Heart right ventricle (tissue), 16 donors: Measurements from ENCODE around the gene CDX2. TPM values are rescaled to one million over a fixed set of nuclear protein-coding genes. Genes with fewer than 3 reads are reported as not detected.

ENCODE experiments used
- ATAC-seq, 8 donors: fragments of 200-7000 bp; cut with Tn5 transposase; one replicate each; pipeline ENCODE4 v1.9.1; 2020; ENCODE audit warnings: mild to moderate bottlenecking in 8 of 8, moderate library complexity in 8 of 8, moderate number of reproducible peaks in 1 of 8
- DNase-seq, 2 donors: peaks; one replicate each; pipeline ENCODE4 v3.0.0-alpha.2; 2020
- H3K27ac ChIP-seq, 10 donors: fragments of 200-600 bp; sonication (generic) in 2 of 10; one replicate each; pipeline versions ENCODE4 v1.5.0 to v1.8.0; 2020 to 2022; ENCODE audit warnings: mild to moderate bottlenecking in 3 of 10
- H3K27me3 ChIP-seq, 7 donors: fragments of 200-600 bp; one replicate each; pipeline ENCODE4 v1.8.0; 2021 to 2022; ENCODE audit warnings: mild to moderate bottlenecking in 2 of 7
- H3K36me3 ChIP-seq, 9 donors: fragments of 200-600 bp; sonication (generic) in 1 of 9; one replicate each; pipeline versions ENCODE4 v1.5.0 to v1.8.0; 2020 to 2022; ENCODE audit warnings: mild to moderate bottlenecking in 2 of 9
- H3K4me1 ChIP-seq, 9 donors: fragments of 200-600 bp; sonication (generic) in 1 of 9; one replicate each; pipeline versions ENCODE4 v1.5.0 to v1.8.0; 2020 to 2022; ENCODE audit warnings: mild to moderate bottlenecking in 4 of 9
- H3K4me3 ChIP-seq, 10 donors: fragments of 200-600 bp; sonication (generic) in 2 of 10; one replicate each; pipeline versions ENCODE4 v1.5.0 to v1.8.0; 2020 to 2022; ENCODE audit warnings: mild to moderate bottlenecking in 7 of 10, moderate library complexity in 2 of 10
- H3K9me3 ChIP-seq, 11 donors: fragments of 200-600 bp in 10 of 11; sonication (generic) in 2 of 11; one replicate each; pipeline versions ENCODE4 v1.5.0 to v1.8.0; 2013 to 2022; ENCODE audit warnings: mild to moderate bottlenecking in 2 of 11, control low read depth in 1 of 11, moderate library complexity in 1 of 11
- WGBS, 2 donors: extraction: QIAGEN DNeasy Blood & Tissue Kit; methylation state at CpG; one replicate each; pipeline ENCODE4 v1.1.7; 2013; ENCODE audit warnings: inconsistent platforms in 1 of 2; 5-methylcytosine and 5-hydroxymethylcytosine counted together
- intact Hi-C, 10 donors: fragments of 100-400 bp; cut with DNase I; formaldehyde crosslinking; loops; one replicate each; pipeline versions ENCODE4 v1.11.1 to v1.14.2; 2022
- polyA plus RNA-seq, 2 donors: library from polyadenylated mRNA; stranded (reverse); fragments of 200-250 nt; gene quantifications; one replicate each; pipeline ENCODE4 v1.2.3, GENCODE V29; 2013
- total RNA-seq, 10 donors: library from RNA; stranded (reverse); fragmentation: NEBNext Ultra II Directional in 3 of 10; extraction: Animal tissue kit (Norgen Biotek cat#: 25700) in 3 of 10; gene quantifications; one replicate each; pipeline versions ENCODE4 v1.2.1 to v1.2.4, GENCODE V29; 2021 to 2023
- TF ChIP-seq, protein P1 (sequence below), 9 donors: fragments of 200-600 bp; sonication (generic) in 2 of 9; IDR thresholded peaks; one replicate each; pipeline versions ENCODE4 v1.5.0 to v1.8.0; 2021 to 2022; ENCODE audit warnings: antibody characterized with exemption in 9 of 9, mild to moderate bottlenecking in 5 of 9, moderate library complexity in 1 of 9
- donor health status: Arrhythmogenic right ventricular cardiomyopathy.
- donor health status: ischemic (EF 13 %, LVEDD 7.1; RV severe dilation, severe dysfunction).
- donor health status: healthy with polysubstance abuse.
- donor health status: DM: no; HTN: yes; CAD: no.
- donor health status: DM: no; HTN: no; CAD: no.
- donor health status: ischemic (EF 25% LVEDD 6.9; RV normal size, moderate dysfunction).
- donor health status: ischemic (EF 25% LVEDD 5.7; RV mildly dilated, moderate dysfunction).
- donor health status: healthy.
- donor health status: DM: yes; HTN: yes; CAD: no.
- donor health status: Ischemic cardiomyopathy.
- donor health status: ischemic (EF 35%, LVEDD 5.7; RV mildly dilated, moderate dysfunction).
- donor health status: nonischemic (EF 11% LVEDD 7.7; RV severe dilation, severe dysfunction).
- donor health status: DM: yes; HTN: yes; CAD: no.
- donor health status: PGD.
- donor health status: ischemic (EF 29% LVEDD 5.4; RV normal size, mild dysfunction).
- donor health status: nonischemic (EF 23%, LVEDD 6.1; RV moderate dilation, normal function).

The CDX2 gene
- total and polyA plus RNA-seq, 12 donors: not detected

DNA sequence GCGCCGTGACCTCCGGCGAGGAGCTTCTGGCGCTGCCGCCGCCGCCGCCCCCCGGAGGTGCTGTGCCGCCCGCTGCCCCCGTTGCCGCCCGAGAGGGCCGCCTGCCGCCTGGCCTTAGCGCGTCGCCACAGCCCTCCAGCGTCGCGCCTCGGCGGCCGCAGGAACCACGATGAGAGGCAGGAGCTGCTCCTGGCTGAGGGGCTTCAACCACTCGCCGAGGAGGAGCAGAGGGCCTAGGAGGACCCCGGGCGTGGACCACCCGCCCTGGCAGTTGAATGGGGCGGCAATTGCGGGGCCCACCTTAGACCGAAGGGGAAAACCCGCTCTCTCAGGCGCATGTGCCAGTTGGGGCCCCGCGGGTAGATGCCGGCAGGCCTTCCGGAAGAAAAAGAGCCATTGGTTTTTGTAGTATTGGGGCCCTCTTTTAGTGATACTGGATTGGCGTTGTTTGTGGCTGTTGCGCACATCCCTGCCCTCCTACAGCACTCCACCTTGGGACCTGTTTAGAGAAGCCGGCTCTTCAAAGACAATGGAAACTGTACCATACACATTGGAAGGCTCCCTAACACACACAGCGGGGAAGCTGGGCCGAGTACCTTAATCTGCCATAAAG, 44.5 kb downstream of the CDX2 start:
- WGBS, 2 donors: 3 to 4% methylated on average over 44 to 46 of the region's 46 CpGs
- no peak overlapping the region for H3K27ac ChIP-seq
- H3K27me3 ChIP-seq: peaks cover 61 to 100% (median 100%) of the 10 kb centered on the region in 7 donors
- H3K4me3 ChIP-seq: no peak overlapping the region
- intact Hi-C loops: no loop called here
- TF ChIP-seq, protein P1, sequence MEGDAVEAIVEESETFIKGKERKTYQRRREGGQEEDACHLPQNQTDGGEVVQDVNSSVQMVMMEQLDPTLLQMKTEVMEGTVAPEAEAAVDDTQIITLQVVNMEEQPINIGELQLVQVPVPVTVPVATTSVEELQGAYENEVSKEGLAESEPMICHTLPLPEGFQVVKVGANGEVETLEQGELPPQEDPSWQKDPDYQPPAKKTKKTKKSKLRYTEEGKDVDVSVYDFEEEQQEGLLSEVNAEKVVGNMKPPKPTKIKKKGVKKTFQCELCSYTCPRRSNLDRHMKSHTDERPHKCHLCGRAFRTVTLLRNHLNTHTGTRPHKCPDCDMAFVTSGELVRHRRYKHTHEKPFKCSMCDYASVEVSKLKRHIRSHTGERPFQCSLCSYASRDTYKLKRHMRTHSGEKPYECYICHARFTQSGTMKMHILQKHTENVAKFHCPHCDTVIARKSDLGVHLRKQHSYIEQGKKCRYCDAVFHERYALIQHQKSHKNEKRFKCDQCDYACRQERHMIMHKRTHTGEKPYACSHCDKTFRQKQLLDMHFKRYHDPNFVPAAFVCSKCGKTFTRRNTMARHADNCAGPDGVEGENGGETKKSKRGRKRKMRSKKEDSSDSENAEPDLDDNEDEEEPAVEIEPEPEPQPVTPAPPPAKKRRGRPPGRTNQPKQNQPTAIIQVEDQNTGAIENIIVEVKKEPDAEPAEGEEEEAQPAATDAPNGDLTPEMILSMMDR (IDR thresholded peaks at IDR 0.05): no peak
- H3K36me3 ChIP-seq: no peaks in the 10 kb centered on the region
- DNase-seq (no peak), ATAC-seq (no peak)
- no peaks in the 10 kb centered on the region for H3K9me3 ChIP-seq
- peaks cover 6 to 37% (median 25%) of the 10 kb centered on the region in 9 donors for H3K4me1 ChIP-seq

DNA sequence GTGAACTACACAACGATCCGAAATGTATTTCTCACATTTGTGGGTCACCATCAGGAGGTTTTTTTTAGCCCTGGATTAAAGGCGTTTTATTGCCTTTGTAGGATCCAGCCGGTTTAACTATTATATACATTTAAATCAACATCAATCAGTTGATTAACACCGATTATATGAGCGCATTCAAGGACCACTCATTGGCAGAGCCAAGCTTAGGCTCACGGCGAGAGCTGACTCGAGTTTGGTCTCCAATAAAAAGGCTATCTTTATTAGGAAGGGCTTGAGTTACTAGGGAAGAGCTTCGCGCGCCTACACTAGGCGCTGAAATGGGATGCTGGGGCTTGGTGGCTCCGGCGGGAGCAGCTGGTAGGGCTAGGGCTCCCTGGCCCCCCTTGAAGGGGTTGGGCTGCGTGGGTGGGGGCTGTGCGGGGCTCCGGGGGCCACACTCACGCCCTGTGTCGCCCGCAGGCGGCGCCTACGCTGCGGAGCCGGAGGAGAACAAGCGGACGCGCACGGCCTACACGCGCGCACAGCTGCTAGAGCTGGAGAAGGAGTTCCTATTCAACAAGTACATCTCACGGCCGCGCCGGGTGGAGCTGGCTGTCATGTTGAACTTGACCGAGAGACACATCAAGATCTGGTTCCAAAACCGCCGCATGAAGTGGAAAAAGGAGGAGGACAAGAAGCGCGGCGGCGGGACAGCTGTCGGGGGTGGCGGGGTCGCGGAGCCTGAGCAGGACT, 45.2 kb downstream of the CDX2 start:
- intact Hi-C loops: no loop called here
- ATAC-seq (no peak), DNase-seq (no peak)
- no peak overlapping the region for H3K27ac ChIP-seq
- no peaks in the 10 kb centered on the region for H3K36me3 ChIP-seq
- peaks cover 7 to 42% (median 28%) of the 10 kb centered on the region in 9 donors for H3K4me1 ChIP-seq
- TF ChIP-seq, protein P1 (IDR thresholded peaks at IDR 0.05): no peak
- H3K9me3 ChIP-seq: no peaks in the 10 kb centered on the region
- H3K4me3 ChIP-seq: no peak overlapping the region
- peaks cover 60 to 100% (median 100%) of the 10 kb centered on the region in 7 donors for H3K27me3 ChIP-seq
- WGBS, 2 donors: 1 to 2% methylated on average over 48 of the region's 48 CpGs

DNA sequence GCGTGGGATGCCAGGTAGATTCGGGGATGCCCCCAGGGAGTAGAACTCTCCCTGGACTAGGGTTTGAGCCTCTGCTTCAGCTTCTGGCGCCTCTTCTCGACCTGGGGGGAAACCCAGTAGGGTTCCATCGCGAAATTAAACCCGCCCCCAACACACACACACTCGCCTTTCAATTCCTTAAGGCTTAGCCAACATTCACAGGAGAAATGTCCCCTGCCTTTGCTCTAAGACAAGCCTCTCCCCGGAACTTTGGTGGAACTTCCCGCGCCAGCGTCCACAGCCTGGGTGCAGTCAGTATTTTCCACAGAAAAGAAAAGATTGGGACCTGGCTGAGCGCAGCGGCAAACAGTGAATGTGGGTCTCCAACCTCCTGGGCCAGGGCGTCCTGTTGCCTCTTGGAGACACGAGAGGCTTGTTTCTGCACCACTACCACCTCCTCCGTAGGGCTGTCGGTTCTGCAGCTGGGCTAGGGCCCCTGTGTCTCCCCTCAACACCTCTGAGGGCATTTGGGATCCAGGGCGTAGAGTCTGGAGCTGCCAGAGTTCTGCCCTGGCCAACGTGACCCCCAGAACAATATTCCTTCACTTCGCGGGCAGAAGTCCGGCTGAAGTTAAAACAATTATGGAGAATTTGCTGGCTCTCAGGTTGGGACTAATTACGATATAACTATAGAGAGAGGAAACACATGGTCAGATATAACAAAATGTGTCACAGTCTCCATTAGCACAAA, 46.1 kb downstream of the CDX2 start:
- no peak overlapping the region for H3K27ac ChIP-seq
- intact Hi-C loops: no loop called here
- H3K9me3 ChIP-seq: no peaks in the 10 kb centered on the region
- no peak overlapping the region for H3K4me3 ChIP-seq
- no peak for ATAC-seq
- TF ChIP-seq, protein P1 (IDR thresholded peaks at IDR 0.05): no peak
- H3K27me3 ChIP-seq: peaks cover 60 to 100% (median 100%) of the 10 kb centered on the region in 7 donors
- 3 to 5% methylated on average over 24 of the region's 24 CpGs for WGBS, 2 donors
- H3K4me1 ChIP-seq: peaks cover 7 to 47% (median 31%) of the 10 kb centered on the region in 9 donors
- no peaks in the 10 kb centered on the region for H3K36me3 ChIP-seq
- no peak for DNase-seq
